GM18868 (cell line): ENCODE measurements around the gene PSENEN.

ENCODE experiments used
- ATAC-seq: cut with Tn5 transposase; IDR thresholded peaks from one replicate; pipeline ENCODE4 v1.9.1; 2021; ENCODE audit warnings: mild to moderate bottlenecking, moderate library complexity; ENCODE audit not compliant: unreplicated experiment

The PSENEN gene

GRCh38 chr19:35733180-35734125, 12.0 kb upstream of the PSENEN start:
- no peak for ATAC-seq

GRCh38 chr19:35734273-35734672, 11.2 kb upstream of the PSENEN start:
- no peak for ATAC-seq

GRCh38 chr19:35734889-35735288, 10.6 kb upstream of the PSENEN start:
- ATAC-seq: no peak

GRCh38 chr19:35736913-35737886, 8.3 kb upstream of the PSENEN start:
- ATAC-seq: no peak

- ATAC-seq: no peak
Measured at GRCh38 chr19:35738021-35738886, 7.2 kb upstream of the PSENEN start.

GRCh38 chr19:35738887-35739229, 6.6 kb upstream of the PSENEN start:
- no peak for ATAC-seq

GRCh38 chr19:35739275-35740107, 6.0 kb upstream of the PSENEN start:
- no peak for ATAC-seq

GRCh38 chr19:35740108-35740422, 5.4 kb upstream of the PSENEN start:
- ATAC-seq: peak; percentile 5

GRCh38 chr19:35740423-35741202, 4.8 kb upstream of the PSENEN start:
- ATAC-seq: peak; percentile 64

- ATAC-seq: no peak
Measured at GRCh38 chr19:35741203-35741515, 4.3 kb upstream of the PSENEN start.

- no peak for ATAC-seq
Measured at GRCh38 chr19:35742121-35742724, 3.2 kb upstream of the PSENEN start, which contains the start of gene IGFLR1. IGFLR1 (minus strand) TSS chr19:35742452; CDS start chr19:35741180, 1,272 bp downstream.

GRCh38 chr19:35743640-35744429, 1.6 kb upstream of the PSENEN start:
- no peak for ATAC-seq

- ATAC-seq: no peak
Measured at GRCh38 chr19:35744430-35745327, 772 bp upstream of the PSENEN start.

GRCh38 chr19:35746087-35746462, 624 bp downstream of the PSENEN start:
- ATAC-seq: no peak

GRCh38 chr19:35746531-35746930, 1.1 kb downstream of the PSENEN start:
- no peak for ATAC-seq

GRCh38 chr19:35748106-35749020, 2.9 kb downstream of the PSENEN start, which contains the start of gene LIN37:
LIN37 (plus strand) TSS chr19:35748576; CDS start chr19:35748725, 149 bp downstream.
- ATAC-seq: peak; percentile 77
